HG03103 (cell line): Measurements from ENCODE around the gene IFT81.
"Not testable (repeated sequence)": the region's sequence is repeated elsewhere in the genome, so short reads cannot be mapped to it uniquely, and the experiment has no call there.

Experiments used
- ATAC-seq: cut with Tn5 transposase; IDR thresholded peaks from one replicate; pipeline ENCODE4 v1.9.1; 2021; ENCODE audit warnings: low read depth; ENCODE audit not compliant: unreplicated experiment

Gene IFT81

GRCh38 chr12:110198386-110198785 is 74.2 kb downstream of the IFT81 start:
- ATAC-seq = no peak

- no peak for ATAC-seq
Observed at GRCh38 chr12:110199339-110200123, 75.4 kb downstream of the IFT81 start.

- ATAC-seq = no peak
Observed at GRCh38 chr12:110200124-110200417, 75.9 kb downstream of the IFT81 start.

GRCh38 chr12:110201995-110202394 is 77.8 kb downstream of the IFT81 start:
- ATAC-seq = no peak

GRCh38 chr12:110203546-110203945 is 79.4 kb downstream of the IFT81 start:
- no peak for ATAC-seq

- ATAC-seq = no peak
Observed at GRCh38 chr12:110205931-110206330, 81.8 kb downstream of the IFT81 start.

GRCh38 chr12:110211639-110212536 is 87.7 kb downstream of the IFT81 start:
- not testable (repeated sequence) for ATAC-seq

GRCh38 chr12:110217996-110218674 is 94.0 kb downstream of the IFT81 start:
- ATAC-seq = no peak

- ATAC-seq = no peak
Observed at GRCh38 chr12:110222027-110222426, 97.9 kb downstream of the IFT81 start.

- ATAC-seq = no peak
Observed at GRCh38 chr12:110222433-110222832, 98.3 kb downstream of the IFT81 start.

GRCh38 chr12:110223777-110224378 is 99.7 kb downstream of the IFT81 start:
- no peak for ATAC-seq

- no peak for ATAC-seq
Observed at GRCh38 chr12:110224379-110225304, 100.5 kb downstream of the IFT81 start.

- ATAC-seq = no peak
Observed at GRCh38 chr12:110227138-110227537, 103.0 kb downstream of the IFT81 start.

GRCh38 chr12:110228348-110228747 is 104.2 kb downstream of the IFT81 start:
- ATAC-seq = not testable (repeated sequence)

- ATAC-seq = no peak
Observed at GRCh38 chr12:110228756-110229155, 104.6 kb downstream of the IFT81 start.

- no peak for ATAC-seq
Observed at GRCh38 chr12:110229409-110229808, 105.3 kb downstream of the IFT81 start.

GRCh38 chr12:110230655-110231054 is 106.5 kb downstream of the IFT81 start:
- ATAC-seq = no peak

GRCh38 chr12:110233212-110233903 is 109.2 kb downstream of the IFT81 start:
- no peak for ATAC-seq

GRCh38 chr12:110234331-110234751 is 110.2 kb downstream of the IFT81 start:
- no peak for ATAC-seq
